ENCODE data around the gene SUGCT.

SUGCT gene

DNA sequence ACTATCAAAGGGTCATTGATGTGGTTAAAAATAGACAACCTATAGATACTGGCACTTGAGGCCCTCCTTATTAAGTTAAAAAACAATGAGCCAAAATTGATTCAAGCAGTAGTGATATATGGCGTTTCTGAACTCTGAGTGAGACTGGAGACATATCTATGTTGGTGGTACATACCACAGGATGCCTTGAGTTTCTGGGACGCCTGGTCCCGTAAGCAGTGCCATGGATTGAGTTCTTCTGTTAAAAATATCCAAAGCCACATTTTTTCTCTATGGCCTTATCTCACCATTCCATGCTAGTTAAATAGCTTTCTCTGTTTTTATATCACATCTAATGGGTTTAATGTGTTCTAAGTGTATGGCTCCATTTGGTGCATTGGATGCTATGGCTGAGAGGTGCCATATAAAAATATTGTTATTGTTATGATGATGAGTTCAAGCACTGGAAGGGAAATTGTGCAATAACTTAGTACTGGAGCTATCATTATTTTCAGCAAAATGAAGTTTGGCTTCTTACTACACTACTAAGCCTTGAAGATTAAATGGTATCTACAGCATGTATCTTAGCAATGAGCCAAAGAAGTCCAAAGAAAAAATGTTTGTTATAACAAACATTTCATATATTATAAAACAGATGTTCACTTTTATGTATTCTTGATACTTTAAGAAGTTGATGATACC is 713.9 kb downstream of the SUGCT start:
- no peak for DNase-seq

DNA sequence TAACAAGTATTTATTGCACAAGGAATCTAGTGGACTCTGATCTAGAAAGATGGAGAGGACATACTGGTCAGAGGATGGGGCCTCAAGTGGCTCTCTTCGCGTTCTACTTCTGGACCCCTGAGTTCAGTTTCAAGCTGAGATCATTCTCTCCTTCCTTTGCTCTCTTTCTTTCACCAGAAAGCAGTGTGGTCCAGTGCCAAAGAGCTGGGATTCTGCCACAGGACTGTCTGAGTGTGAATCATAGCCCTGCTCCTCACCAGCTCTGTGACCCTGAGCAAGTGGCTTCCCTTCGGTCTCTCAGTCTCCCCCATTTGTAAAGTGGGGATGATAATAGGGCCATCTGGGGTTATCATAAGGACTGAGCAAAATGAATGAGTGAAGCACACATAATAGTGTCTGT is 715.2 kb downstream of the SUGCT start:
- DNase-seq = no peak

DNA sequence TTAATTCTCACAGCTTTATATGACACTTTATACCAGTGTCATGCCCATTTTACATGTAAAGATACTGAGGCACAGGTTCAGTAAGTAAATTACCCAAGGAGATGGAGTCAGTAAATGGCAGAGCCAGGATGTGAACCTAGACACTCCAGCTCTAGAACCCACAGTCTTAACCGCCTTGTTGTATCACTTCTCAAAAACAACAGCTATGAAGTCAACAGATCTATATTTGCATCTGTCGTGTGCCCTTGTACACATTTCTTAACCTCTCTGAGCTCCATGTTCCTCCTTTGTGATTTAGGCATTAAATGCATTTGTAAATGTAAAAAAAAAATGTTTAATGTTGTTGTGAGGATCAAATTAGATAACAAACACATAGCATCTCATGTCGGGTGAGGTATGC is 716.2 kb downstream of the SUGCT start:
- no peak for DNase-seq

DNA sequence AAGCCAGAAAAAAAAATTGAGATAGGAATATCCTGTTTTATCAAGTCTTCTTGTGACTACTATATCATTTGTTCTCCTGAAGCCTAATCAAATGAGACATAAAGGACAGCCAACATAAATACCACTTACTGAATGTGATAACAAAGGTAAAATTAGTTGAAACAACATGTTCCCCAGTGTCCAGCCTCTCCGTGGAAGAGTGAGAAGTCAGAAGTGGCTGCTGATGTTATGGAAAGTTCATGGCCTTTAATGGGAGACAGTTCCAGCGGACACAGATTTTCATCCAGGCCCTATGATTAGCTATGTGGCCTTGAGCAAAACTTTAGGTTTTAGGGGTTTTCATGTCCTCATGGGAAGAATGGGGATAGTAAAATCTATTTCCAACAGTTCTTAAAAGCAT is 724.3 kb downstream of the SUGCT start:
- no peak for DNase-seq

DNA sequence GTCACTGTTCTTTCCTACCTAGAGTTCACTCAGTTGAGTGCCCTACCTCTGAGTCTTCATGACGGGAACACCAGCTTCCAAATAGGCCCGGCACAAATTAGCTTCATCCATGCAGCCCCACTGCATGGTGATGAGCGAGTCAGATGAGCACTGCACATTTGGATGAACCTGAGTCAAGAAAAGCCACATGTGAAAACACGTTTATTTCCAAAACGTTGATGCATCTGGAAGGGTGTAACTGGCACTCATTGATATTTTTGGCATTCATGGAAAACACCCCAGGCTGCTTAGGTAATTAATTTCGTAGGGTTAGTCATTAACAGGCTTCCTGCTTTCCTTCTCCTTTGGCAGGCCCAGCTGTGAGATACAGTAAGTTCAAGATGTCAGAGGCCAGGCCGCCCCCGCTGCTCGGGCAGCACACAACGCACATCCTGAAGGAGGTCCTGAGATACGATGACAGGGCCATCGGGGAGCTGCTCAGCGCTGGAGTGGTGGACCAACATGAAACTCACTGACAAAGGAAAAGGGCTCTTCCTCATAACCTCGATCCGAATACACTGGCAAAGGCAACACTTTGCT is 725.2 kb downstream of the SUGCT start:
- DNase-seq = no peak

DNA sequence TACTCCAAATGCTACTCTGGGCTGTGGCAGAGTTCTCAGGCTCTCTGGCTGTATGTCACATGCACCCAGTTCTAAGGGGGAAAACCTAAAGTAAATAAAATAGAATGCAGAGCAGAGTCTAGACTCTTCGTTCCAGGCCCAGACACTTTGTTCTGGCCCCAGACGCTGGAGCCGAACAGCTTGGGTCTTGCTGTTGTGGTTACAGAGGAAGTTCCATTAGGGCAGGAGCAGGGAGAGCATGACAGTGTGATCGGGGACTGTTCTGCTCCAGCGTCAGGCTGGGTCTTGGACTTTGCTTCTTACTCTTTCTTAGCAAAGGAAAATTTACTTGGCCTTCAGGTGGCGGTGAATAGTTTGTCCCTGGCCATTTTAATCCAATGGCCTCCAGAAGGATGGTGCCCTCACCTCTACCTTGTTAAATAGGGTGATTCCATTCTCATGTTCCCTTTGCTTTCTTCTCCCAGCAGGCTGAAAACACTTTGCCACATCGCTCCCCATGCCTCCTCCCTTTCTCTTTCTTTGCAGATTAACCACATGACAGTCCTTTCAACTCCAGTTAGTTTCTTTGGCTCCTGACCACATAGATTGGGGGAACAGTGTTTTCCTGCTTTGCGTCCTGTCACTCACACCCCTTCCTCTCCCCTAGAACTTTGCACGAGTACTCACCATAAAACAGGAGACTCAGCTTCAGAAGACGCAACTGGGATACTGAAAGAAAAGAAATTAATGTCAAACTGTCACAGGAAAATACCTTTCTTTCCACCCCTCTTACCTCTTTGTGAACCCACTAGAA is 730.8 kb downstream of the SUGCT start:
- no peak for DNase-seq

DNA sequence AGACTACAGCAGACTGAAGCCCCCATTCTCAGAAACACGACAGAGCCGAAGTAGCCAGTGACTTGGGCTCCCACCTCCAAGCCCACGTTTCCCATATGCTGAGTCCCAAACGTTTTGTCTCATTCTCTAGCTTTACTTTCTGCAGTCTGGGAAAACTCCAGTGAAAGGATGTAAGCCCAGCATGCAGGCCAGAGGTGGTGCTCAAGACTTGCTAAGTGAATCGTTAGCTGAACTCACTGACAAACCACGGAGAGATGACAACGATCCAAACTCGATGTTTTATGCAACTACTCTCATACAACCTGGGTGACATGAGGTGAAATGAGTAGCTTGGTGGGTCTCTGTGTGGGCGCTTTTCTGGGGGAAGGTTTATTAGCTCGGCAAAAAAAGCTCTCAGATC is 731.8 kb downstream of the SUGCT start:
- no peak for DNase-seq

DNA sequence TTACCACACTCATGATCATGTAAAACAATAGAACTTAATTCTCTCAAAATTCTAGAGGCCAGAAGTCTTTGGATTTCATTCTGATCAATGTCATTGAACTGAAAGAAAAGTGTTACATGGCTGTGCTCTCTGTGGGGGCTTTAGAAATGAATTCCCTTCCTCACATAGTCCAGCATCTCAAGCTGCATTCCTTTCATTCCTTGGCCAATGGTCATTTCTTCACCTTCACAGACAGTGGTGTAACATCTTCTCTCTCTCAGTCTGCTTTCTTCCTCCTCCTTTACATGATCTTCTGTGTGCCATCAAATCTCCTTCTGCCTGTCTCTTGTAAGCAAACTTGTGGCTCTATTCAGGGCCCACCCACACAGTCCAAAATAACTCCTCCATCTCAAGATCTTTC is 735.3 kb downstream of the SUGCT start:
- DNase-seq = no peak

DNA sequence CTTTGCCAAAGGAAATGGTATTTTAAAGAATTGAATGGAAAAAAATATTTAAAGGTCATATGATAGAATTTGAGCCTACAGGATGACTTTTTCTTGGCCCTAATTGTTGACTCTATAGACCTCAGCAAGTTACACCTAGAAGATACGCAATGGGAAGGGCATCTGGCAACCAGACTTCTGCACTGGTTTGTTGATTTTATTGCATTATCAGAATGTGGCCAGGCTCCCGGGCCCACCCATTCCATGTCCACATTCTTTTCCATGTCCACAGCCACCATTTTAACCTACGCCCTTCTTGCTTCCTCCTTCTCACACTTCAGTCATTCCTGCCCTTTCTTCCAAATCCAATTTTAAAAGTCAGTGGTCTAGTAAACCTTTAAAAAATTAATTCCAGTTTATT is 738.4 kb downstream of the SUGCT start:
- no peak for DNase-seq

DNA sequence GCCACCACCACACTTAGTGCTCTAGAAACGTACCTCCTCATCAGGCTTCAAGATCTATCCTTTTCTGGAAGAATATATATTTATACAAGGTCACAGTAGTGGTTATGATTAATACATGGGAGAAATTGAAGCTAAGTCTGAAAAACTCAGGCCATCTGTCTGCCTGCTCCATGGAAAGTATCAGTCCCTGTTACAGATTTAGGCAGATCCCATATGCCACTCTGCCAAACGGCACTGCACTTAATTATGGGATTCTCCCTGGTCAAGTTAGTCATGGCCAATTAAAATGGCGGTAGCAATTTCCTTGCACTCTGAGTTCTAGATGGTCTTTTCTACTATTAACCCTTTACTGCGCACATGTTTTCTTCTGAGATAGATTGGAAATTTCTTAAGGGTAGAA is 740.0 kb downstream of the SUGCT start:
- DNase-seq = no peak

DNA sequence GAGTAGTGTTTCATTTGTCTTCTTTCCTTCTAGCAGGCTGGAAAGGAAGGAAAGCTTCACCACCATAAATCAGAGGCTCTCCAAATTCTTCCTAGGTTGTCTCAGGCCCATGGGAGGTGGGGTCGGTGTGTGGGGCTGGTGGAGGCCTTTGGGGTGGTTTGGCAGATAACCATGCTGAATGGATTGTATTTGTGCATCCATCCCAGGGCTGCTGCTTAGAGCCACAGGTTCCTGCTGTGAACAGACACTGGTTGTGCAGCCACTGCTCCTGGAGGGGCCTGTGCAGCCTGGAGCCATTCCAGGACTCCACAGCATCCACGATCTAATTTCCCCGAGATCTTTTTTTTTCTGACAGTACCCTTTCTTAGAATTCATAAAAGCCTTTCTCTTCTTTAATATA is 741.8 kb downstream of the SUGCT start:
- DNase-seq = no peak

DNA sequence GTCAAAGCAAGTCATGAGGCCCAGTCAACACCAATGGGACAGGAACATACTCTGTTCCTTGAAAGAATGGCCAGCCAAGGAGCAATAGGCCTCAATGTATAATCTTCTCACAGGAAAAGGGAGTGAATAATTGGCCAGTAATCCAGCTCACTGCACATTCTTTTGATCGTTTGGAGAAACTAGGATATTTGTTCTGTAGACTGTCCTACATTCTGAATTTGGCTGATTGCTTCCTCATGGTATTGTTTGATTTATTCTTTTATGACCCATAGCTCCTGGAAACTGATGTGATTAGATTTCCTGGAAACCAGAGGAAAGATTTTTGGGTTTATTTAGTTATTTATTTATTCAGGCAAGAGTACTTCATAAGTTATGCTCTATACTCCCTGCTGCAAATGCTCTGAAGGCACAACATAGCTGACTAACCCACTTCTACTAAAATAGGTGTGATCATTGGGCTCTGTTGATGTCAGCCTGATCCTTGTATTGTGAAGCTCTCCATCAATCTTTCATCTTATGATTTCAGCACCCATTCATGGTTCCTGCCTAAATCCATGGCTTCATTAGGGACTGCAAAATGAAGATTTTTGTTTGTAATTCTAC is 745.2 kb downstream of the SUGCT start:
- DNase-seq = no peak

DNA sequence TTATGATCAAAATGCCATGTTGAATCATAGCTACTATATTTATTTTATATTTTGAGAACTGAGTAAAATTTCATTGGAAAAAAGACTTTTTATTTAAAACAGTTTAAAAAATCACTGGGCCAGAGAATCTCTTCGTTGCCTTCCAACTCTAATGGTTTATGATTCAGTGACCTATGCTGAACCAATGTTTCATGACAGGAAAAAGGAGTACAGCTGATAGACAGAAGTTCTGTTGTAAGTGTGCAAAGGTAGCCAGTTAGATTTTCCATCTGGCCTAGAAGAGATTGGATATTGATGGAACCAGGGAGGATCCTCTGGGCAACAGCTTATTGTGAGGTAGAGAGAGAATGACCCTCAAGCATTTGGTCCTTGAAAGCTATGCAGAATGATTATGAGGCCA is 745.8 kb downstream of the SUGCT start:
- DNase-seq = no peak

DNA sequence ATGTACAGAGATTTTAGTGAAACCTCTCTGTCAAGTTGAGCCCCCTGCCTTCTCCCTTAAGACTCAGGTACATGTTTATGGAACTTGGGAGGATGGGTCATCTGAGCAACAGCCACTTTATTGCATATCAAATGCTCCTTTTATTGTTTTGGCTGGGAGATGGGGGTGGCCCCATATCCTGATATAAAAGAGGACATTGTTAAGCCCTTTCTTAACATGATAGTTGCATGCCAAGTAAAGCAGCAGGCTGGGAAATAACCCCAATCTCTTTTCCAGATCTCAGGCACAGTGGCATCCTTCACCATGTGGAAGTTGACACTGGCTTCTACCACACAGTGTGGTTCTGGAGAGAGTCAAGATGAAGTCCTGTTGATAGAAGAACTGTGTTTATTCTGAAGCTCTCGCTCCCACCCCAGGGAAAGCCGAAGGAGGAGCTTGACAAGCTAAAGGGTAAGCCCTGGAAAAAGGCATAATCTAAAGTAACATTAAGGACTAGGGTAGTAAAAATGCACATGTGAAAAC is 746.7 kb downstream of the SUGCT start:
- no peak for DNase-seq

DNA sequence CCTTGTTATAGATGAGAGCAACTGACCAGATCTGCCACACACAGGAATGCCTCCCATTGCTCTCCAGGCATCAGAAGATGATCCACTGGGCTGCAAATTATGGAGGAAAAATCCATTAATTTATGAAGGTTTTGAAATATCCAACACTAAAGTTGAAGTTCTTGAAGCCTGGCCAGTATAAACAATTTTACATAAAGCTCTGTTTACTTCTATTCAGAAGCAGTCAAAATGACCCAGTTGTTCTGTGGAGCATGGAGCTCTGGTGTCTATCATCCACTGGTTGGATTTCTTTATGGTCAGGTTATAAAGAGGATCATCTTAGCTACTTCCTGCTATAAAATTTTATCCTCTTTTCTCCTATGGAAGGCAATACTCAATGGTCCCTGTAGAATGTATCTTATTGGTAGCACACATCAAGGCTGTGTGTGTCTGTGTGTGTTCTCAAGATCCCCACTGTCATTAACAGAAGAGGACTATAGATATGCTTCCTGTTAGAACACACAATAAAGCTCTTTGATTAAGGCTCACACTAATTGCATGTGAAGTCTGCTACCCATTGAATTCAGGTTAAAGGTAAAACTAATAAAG is 747.4 kb downstream of the SUGCT start:
- no peak for DNase-seq

DNA sequence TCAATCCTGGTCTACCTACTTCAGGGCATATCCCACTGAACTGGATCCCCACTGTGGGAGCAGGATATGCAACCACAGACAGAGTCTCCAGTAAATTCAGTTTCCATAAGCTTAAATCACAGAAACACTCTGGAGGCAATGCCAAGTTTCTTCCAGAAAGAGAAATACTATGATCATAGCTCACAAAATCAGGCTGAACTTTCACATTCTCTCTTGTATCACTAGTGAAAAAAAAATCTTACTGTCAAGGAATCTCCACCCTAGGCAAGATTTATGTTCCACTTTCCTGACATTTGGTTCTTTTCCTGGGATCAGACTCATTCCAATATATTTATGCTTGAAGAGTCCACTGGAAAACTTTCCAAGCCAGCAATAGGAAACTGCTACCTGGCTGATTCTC is 749.0 kb downstream of the SUGCT start:
- no peak for DNase-seq

DNA sequence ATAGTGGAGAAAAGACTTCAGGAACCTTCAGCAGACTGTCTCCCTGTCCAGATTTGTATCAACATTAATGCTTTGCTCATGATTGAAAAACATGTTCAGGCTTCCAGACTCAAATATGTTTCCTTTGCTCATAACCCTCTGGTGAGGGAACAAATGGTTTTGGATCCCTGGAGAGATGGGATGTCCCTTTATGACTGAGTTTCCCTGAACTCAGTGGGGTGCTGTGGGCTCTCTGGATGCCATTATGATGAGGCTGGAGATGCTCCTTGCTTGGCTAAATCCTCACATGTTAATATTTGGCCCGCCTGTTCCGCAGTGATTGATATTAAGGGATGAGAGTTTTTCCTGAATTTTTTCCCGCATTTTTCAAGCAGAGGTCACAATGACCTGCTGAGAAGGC is 749.4 kb downstream of the SUGCT start:
- no peak for DNase-seq

DNA sequence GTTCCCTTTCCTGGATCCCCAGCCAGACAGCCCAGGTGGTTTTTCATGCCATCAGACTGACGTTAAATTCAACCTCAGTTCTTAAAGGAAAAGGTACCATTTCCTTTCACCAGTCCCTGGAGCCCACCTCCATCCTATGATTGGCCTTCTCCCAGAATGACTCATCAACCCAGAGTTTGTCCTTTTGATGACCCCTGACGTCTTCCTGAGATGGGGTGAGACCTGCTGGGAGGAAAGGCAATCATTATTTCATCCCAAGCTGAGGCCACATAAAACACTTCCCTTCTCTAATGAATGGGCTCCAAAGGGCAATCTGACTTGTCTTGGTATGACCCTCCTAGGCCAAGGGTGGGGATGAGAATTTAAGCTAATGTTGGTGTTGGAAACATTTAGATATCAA is 750.7 kb downstream of the SUGCT start:
- no peak for DNase-seq

DNA sequence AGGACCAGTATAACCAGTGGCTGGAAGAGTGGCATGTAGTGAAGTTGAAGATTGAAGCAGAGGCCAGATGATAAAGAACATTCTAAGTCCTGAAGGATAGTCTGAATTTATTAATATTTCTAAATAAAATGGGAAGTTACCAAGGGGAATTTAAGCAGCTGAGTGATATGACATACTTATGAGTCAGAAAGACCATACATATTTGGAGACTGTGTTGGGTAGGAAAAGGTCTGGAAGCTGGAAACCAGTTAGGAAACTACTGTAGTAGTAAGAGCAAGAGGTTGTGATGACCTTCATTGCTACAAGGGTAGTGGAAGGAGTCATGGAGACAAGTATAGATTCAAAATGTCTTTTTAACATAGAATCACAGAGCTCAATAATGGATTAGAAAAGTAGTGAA is 752.3 kb downstream of the SUGCT start:
- DNase-seq = no peak

DNA sequence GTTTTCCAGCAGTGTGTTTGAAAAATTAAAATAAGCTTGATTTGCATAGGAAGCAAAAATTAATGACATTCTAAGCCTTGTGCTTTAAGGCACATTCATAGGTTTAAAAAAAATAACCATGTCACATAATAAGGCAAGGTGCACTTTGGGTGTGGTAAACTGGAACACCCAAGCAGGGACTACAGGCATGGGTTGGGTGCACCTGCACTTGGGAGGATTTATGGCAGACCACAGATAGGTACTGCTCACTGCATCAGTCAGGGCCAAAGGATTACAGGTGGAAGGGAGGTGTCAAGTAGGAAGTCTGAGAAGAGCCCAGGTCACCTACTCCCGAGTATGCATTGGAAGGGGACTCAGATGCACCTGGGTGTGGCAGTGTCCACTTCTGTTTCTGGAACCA is 753.7 kb downstream of the SUGCT start:
- no peak for DNase-seq

DNA sequence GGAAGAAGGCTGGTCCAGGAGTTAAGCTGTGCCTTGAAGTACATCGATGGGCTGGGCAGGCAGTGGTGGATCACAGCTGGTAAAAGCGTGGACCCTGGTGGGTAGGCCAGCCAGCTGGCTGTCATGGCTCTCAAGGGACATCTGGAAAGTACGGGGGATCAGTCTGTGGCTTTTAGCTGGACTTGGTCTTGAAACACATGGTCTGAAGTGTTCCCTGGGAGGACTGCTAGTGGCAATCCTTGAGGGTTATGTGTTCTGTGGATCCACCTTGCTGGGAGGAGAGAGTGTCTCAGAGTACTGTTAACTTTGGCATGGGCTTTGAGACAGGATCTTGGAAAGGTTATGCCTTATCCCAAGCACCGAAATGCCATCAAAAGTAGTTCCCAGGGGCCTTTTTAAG is 754.3 kb downstream of the SUGCT start:
- DNase-seq = no peak

DNA sequence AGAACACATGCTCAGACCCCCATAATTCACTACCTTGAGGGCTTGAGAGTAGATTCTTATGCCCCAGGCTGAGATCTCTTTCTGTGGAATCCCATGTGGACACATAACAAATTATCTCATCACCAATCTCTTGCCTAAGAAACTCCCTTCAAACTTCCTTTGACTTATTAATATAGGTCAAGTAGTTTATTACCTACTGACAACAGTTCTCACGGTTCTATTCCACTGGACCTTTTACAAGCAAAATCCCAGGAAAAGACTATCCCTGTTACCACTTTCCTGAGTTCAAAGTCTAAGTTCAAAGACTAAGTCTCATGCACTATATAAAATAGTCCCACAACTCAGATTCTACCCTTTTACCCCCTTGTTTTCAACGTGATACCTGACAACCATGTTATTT is 754.7 kb downstream of the SUGCT start:
- DNase-seq = no peak

DNA sequence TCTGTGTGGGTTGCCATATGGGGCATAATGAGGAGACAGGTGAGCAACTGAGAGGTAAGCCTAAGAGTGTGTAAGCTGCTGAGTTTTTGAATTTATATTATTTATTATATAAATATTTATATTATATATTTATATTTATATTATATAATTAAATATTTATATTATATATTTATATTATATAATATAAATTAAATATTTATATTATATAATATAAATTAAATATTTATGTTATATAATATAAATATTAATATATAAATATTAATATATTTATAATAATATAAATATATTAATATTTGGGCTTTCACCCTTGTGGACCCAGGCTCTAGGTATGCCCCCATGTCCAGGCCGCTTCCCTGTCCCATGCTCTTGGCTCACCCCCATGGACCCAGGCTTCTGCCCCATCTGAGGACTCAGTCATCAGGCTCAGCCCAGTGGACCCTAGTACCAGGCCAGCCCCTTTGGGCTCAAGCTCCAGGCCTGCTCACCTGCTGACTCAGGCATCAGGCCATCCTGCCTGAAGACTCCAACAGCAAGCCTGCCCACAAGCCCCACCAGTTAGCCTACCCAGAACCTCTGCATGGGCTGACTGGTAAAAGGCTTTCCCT is 755.4 kb downstream of the SUGCT start:
- DNase-seq = no peak

Data from NCI-H748 treated with DMSO at 0.1 percent for 48 hours (cell line).